HepG2 (cell line): ENCODE results near the gene CNRIP1. TPM values are rescaled to one million over a fixed set of nuclear protein-coding genes. Genes with fewer than 3 reads are reported as not detected.

Experiments used
- ATAC-seq: fragments of 200-7000 bp; cut with Tn5 transposase; 3 replicates; pipeline ENCODE4 v1.9.1; 2020; ENCODE audit warnings: mild to moderate bottlenecking, moderate library complexity
- BruUV-seq: library from RNA; stranded (reverse); fragments of 400-500 nt; replicated peaks from 2 replicates; lab custom pipeline; 2021; lab: Mats Ljungman, UMichigan
- CTCF ChIA-PET: fragments of 300-600 bp; formaldehyde crosslinking; extraction: SDS; loops from one replicate; lab custom pipeline; 2021; ENCODE audit warnings: low total read pairs, inconsistent platforms, low intra/inter-chr PET ratio; lab: Yijun Ruan, JAX
- POLR2A ChIA-PET: fragments of 350-600 bp; sonication (Branson Sonifier 250); formaldehyde crosslinking; loops from one replicate; lab custom pipeline; 2020; ENCODE audit warnings: antibody characterized with exemption, inconsistent platforms; lab: Yijun Ruan, JAX
- DNase-seq: peaks from one replicate; pipeline ENCODE4 v3.0.0-alpha.2; 2015; ENCODE audit warnings: low spot score
- FAIRE-seq: peaks from 3 replicates; lab custom pipeline; 2011; peaks lifted over from hg19 to GRCh38; lab: Jason Lieb, UNC
- H2AFZ ChIP-seq: one replicate; pipeline ENCODE4 v1.6.1; 2011; ENCODE audit warnings: low read length, inconsistent platforms
- H3K27ac ChIP-seq: fragments of 300-600 bp; 3 replicates; pipeline ENCODE4 v1.8.0; 2011; ENCODE audit warnings: mixed run types, mild to moderate bottlenecking, mixed read lengths, low read length, inconsistent platforms; ENCODE audit not compliant: insufficient read depth; ENCODE audit errors: extremely low read length
- H3K27me3 ChIP-seq, 2 experiments: fragments of 200-600 bp in 1 of 2; 2 replicates in 1 of 2; 3 replicates in 1 of 2; pipeline versions ENCODE4 v1.6.0 to v1.8.0; 2011; ENCODE audit warnings: low read length in 2 of 2, mild to moderate bottlenecking in 2 of 2, moderate library complexity in 2 of 2, inconsistent platforms in 1 of 2; ENCODE audit not compliant: insufficient read depth in 2 of 2, control insufficient read depth in 1 of 2
- H3K36me3 ChIP-seq, 2 experiments: fragments of 200-600 bp in 1 of 2; replicated peaks in 1 of 2; 2 replicates in 1 of 2; 3 replicates in 1 of 2; pipeline versions ENCODE4 v1.5.1 to v1.8.0; 2011; ENCODE audit warnings: low read length in 2 of 2, inconsistent platforms in 1 of 2; ENCODE audit not compliant: insufficient read depth in 2 of 2, control insufficient read depth in 1 of 2
- H3K4me1 ChIP-seq: 2 replicates; pipeline ENCODE4 v1.5.1; 2012; ENCODE audit warnings: low read length, inconsistent platforms; ENCODE audit not compliant: insufficient read depth
- H3K4me2 ChIP-seq: 2 replicates; pipeline ENCODE4 v1.6.0; 2011; ENCODE audit warnings: low read depth, low read length, inconsistent platforms
- H3K4me3 ChIP-seq, 3 experiments: fragments of 200-600 bp in 1 of 3; sonication (generic), shearing (Covaris generic) in 1 of 3; replicated peaks in 1 of 3; 2 replicates each; pipeline ENCODE4 v1.5.1; 2011 to 2016; ENCODE audit warnings: low read length in 3 of 3, inconsistent platforms in 2 of 3, low read depth in 2 of 3, mild to moderate bottlenecking in 2 of 3, control low read depth in 1 of 3, mixed read lengths in 1 of 3; ENCODE audit not compliant: insufficient read depth in 1 of 3
- H3K79me2 ChIP-seq: one replicate; pipeline ENCODE4 v1.6.1; 2011; ENCODE audit warnings: low read length, inconsistent platforms; ENCODE audit not compliant: insufficient read depth
- H3K9ac ChIP-seq: 2 replicates; pipeline ENCODE4 v1.6.0; 2011; ENCODE audit warnings: mild to moderate bottlenecking, low read depth, low read length, inconsistent platforms; ENCODE audit not compliant: insufficient read depth
- H3K9me3 ChIP-seq: 2 replicates; pipeline ENCODE4 v1.5.1; 2012; ENCODE audit warnings: mild to moderate bottlenecking, low read length
- H4K20me1 ChIP-seq: 2 replicates; pipeline ENCODE4 v1.6.0; 2011; ENCODE audit warnings: inconsistent platforms, mild to moderate bottlenecking, low read length, moderate library complexity; ENCODE audit not compliant: insufficient read depth
- AHR ChIP-seq: IDR thresholded peaks from 2 replicates; pipeline ENCODE4 v1.6.1; 2018; ENCODE audit warnings: missing genetic modification reagents, missing compliant biosample characterization
- IRX3 ChIP-seq: sonication (generic); formaldehyde crosslinking; IDR thresholded peaks from 2 replicates; pipeline ENCODE4 v1.8.1; 2023; ENCODE audit warnings: mild to moderate bottlenecking, low read depth, missing genetic modification reagents, borderline replicate concordance
- KDM5A ChIP-seq: fragments of 200-600 bp; sonication (generic); IDR thresholded peaks from 2 replicates; pipeline ENCODE4 v1.7.0; 2018; ENCODE audit warnings: antibody characterized with exemption, mild to moderate bottlenecking, low read length, borderline replicate concordance
- MXD3 ChIP-seq: IDR thresholded peaks from 2 replicates; pipeline ENCODE4 v1.6.1; 2016; ENCODE audit warnings: mild to moderate bottlenecking, missing biosample characterization, missing genetic modification reagents
- PAXIP1 ChIP-seq: sonication (generic); formaldehyde crosslinking; conservative IDR thresholded peaks from 2 replicates; pipeline ENCODE4 v1.4.0; 2020; ENCODE audit warnings: mild to moderate bottlenecking, missing genetic modification reagents, moderate library complexity
- RXRB ChIP-seq: IDR thresholded peaks from 2 replicates; pipeline ENCODE4 v1.6.1; 2016; ENCODE audit warnings: borderline replicate concordance, missing genetic modification reagents, missing compliant biosample characterization
- ZGPAT ChIP-seq: IDR thresholded peaks from 2 replicates; pipeline ENCODE4 v1.6.1; 2016; ENCODE audit warnings: mild to moderate bottlenecking
- ZNF235 ChIP-seq: sonication (generic); formaldehyde crosslinking; IDR thresholded peaks from 2 replicates; pipeline ENCODE4 v1.8.1; 2023; ENCODE audit warnings: mild to moderate bottlenecking, missing genetic modification reagents, borderline replicate concordance
- ZNF292 ChIP-seq: sonication (generic); formaldehyde crosslinking; IDR thresholded peaks from 2 replicates; pipeline ENCODE4 v1.8.1; 2022; ENCODE audit warnings: mild to moderate bottlenecking, low read depth, missing genetic modification reagents, borderline replicate concordance
- ZNF34 ChIP-seq: sonication (generic); formaldehyde crosslinking; IDR thresholded peaks from 2 replicates; pipeline ENCODE4 v1.4.0; 2020; ENCODE audit warnings: mild to moderate bottlenecking, missing genetic modification reagents, borderline replicate concordance
- ZNF549 ChIP-seq: sonication (generic); formaldehyde crosslinking; IDR thresholded peaks from 2 replicates; pipeline ENCODE4 v1.5.0; 2020; ENCODE audit warnings: missing genetic modification reagents
- ZNF564 ChIP-seq: sonication (generic); formaldehyde crosslinking; IDR thresholded peaks from 2 replicates; pipeline ENCODE4 v1.8.1; 2023; ENCODE audit warnings: mild to moderate bottlenecking, missing genetic modification reagents
- ZSCAN12 ChIP-seq: sonication (generic); formaldehyde crosslinking; IDR thresholded peaks from 2 replicates; pipeline ENCODE4 v1.9.0; 2021; ENCODE audit warnings: mild to moderate bottlenecking, missing genetic modification reagents
- WGBS: methylation state at CpG from one replicate; pipeline ENCODE4 v1.1.6; 2017; ENCODE audit warnings: low lambda C conversion rate; 5-methylcytosine and 5-hydroxymethylcytosine counted together
- in situ Hi-C: cut with HindIII; loops from 2 replicates; pipeline ENCODE4 v1.10.0; 2017; ENCODE audit warnings: low pct_unique_long_range_greater_than_20kb; ENCODE audit not compliant: extremely low pct_ligation_motif_present
- intact Hi-C: fragments of 100-400 bp; cut with micrococcal nuclease; formaldehyde crosslinking; loops from one replicate; pipeline ENCODE4 v1.10.0; 2022; ENCODE audit not compliant: unreplicated experiment
- polyA plus RNA-seq, 8 experiments: library from polyadenylated mRNA; depleted of rRNA in 3 of 8; stranded (reverse) in 7 of 8; unstranded in 1 of 8; fragments of >200 nt; fragmentation: Illumina TruSeq in 4 of 8; extraction: Trizol in 4 of 8; gene quantifications; 2 replicates each; pipeline versions ENCODE4 v1.2.1 to v1.2.3, GENCODE V29; 2011 to 2016; ENCODE audit warnings: low read depth in 4 of 8, missing spikeins in 1 of 8, mixed read lengths in 1 of 8; ENCODE audit not compliant: insufficient read depth in 1 of 8
- total RNA-seq, 5 experiments: library from RNA; depleted of rRNA; stranded (reverse); fragments of >200 nt; fragmentation: Illumina TruSeq; extraction: Trizol; gene quantifications; 2 replicates each; pipeline ENCODE4 v1.2.3, GENCODE V29; 2016; ENCODE audit warnings: low read depth in 1 of 5

CNRIP1 gene
- total and polyA plus RNA-seq, 2 of the 13 experiments (the other 11 are each of a cell fraction or from before 2014, with no cell fraction given), result not detected

GRCh38 chr2:68250652-68251186 is 69.0 kb downstream of the CNRIP1 start (continued):
- TF ChIP-seq ZNF34 (CRISPR knock-in tag) (0 out of 2 replicates have a peak, but pooled peaks have one; percentile 37), ZNF292 (no peak), PAXIP1 (CRISPR knock-in tag) (0 out of 2 replicates have a peak, but pooled peaks have one; percentile 14), ZGPAT (CRISPR knock-in tag) (0 out of 2 replicates have a peak, but pooled peaks have one; percentile 16), ZNF549 (CRISPR knock-in tag) (no peak)

- ChIA-PET CTCF (interaction anchor here (1.2 to 1.8 kb wide), 2 partner anchors 55 to 128 kb away, joined by 3 to 9 read pairs; no protein-coding TSS in a partner anchor), POLR2A (no interaction called here)
- H3K4me2 ChIP-seq, result peak overlapping the region; percentile 87
- H3K9ac ChIP-seq, result peak overlapping the region; percentile 95
- H3K4me1 ChIP-seq, result peaks cover 55% of the 10 kb centered on the region
- intact Hi-C loops, result loop anchor here (2.0 to 5.0 kb wide), 4 partner anchors 13 to 188 kb away; partner anchors contain the start of gene C1D
- peak overlapping the region; percentile 94 for H3K27ac ChIP-seq
- peak overlapping the region; percentile 83 to 97 (median 96); a peak in 5 of 6 replicates for H3K4me3 ChIP-seq
- DNase-seq, result no peak
- in situ Hi-C loops, result no loop called here
- H2AFZ ChIP-seq, result no peak overlapping the region
- peaks cover 0 to 11% of the 10 kb centered on the region in 2 experiments; a peak in 2 of 5 replicates for H3K36me3 ChIP-seq
- TF ChIP-seq KDM5A (no peak), ZNF235 (CRISPR knock-in tag) (no peak), ZSCAN12 (CRISPR knock-in tag) (no peak), ZNF564 (CRISPR knock-in tag) (no peak), RXRB (no peak), MXD3 (CRISPR knock-in tag) (no peak), AHR (CRISPR knock-in tag) (no peak), IRX3 (no peak)
- no peak for FAIRE-seq
- WGBS, result 28% methylated on average over 5 of the region's 5 CpGs
- BruUV-seq, result no TSS peak
- H3K9me3 ChIP-seq, result no peaks in the 10 kb centered on the region
- no peak for ATAC-seq
- H4K20me1 ChIP-seq, result peaks cover 56% of the 10 kb centered on the region
- peaks cover 77% of the 10 kb centered on the region for H3K79me2 ChIP-seq
- no peaks in the 10 kb centered on the region; a peak in 1 of 5 replicates for H3K27me3 ChIP-seq
Observed at GRCh38 chr2:68250196-68250595, 69.6 kb downstream of the CNRIP1 start.
